ENCODE data around the gene TBPL1. TPM values are rescaled to one million over a fixed set of nuclear protein-coding genes. Genes with fewer than 3 reads are reported as not detected.

The TBPL1 gene
- polyA plus RNA-seq, 3 donors = 49.8 to 53.4 (median 53.0) TPM

- DNase-seq (ENCODE audit: low read depth in 3 of 3, low spot score in 2 of 3) = no peak
Observed at GRCh38 chr6:134034961-134035822, 82.2 kb downstream of the TBPL1 start.

GRCh38 chr6:134035823-134036296 lies 82.8 kb downstream of the TBPL1 start:
- DNase-seq (ENCODE audit: low read depth in 3 of 3, low spot score in 2 of 3) = no peak

- DNase-seq (ENCODE audit: low read depth in 3 of 3, low spot score in 2 of 3) = no peak
Observed at GRCh38 chr6:134039116-134039515, 86.1 kb downstream of the TBPL1 start.

Other genes with a start within 250 kb of the TBPL1 start
- 100 to 1,000 TPM; 167 to 202 (median 184) TPM for gene TCF21, start 64.1 kb upstream of the TBPL1 start, polyA plus RNA-seq (ENCODE audit: insufficient read length in 3 of 3)
- 1 to 10 TPM; 3.7 to 5.0 (median 4.4) TPM for gene SLC2A12, start 99.4 kb downstream of the TBPL1 start, polyA plus RNA-seq (ENCODE audit: insufficient read length in 3 of 3)